ENCODE data around the gene TP53TG5. TPM values are rescaled to one million over a fixed set of nuclear protein-coding genes. Genes with fewer than 3 reads are reported as not detected.

The TP53TG5 gene
- total RNA-seq, 4 donors from 2014 or later, result not detected

DNA sequence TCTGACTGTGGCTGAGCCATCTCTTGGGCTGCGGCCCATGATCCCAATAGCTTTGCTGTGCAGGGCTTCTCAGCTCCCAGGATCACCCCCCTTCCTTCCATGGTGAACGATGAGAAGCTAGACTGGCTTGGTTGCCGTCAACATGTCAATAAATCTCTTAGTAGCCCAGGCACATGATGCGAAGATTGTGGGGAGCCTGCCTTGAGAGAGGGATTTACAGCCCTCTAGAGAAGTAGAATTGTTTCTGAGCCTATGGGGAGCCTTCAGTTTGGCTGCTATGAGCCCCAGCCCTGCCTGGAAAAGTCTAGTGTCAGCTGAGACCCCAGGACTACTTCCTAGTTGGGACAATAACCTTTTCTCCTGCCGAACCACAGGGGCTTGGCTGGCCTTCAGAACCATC is 34.5 kb upstream of the TP53TG5 start:
- TF ChIP-seq POLR2A (IDR thresholded peaks at IDR 0.05) (no peak), CTCF (IDR thresholded peaks at IDR 0.05) (no peak)
- no peak overlapping the region for H3K4me3 ChIP-seq (ENCODE audit: low read depth, poor library complexity, severe bottlenecking)
- intact Hi-C loops (cut with DNase I; ENCODE audit: low total_unique reads), result no loop called here
- no peak for DNase-seq (ENCODE audit: low spot score in 2 of 2)
- 64% methylated on average over 5 of the region's 5 CpGs for WGBS, 2 donors

- DNase-seq (ENCODE audit: low spot score in 2 of 2), result no peak
- TF ChIP-seq CTCF (IDR thresholded peaks at IDR 0.05), result no peak
- no peak for TF ChIP-seq POLR2A (IDR thresholded peaks at IDR 0.05)
- no peak overlapping the region for H3K4me3 ChIP-seq (ENCODE audit: low read depth, poor library complexity, severe bottlenecking)
- WGBS, 2 donors, result 64 to 76% methylated on average over 8 of the region's 8 CpGs
- intact Hi-C loops (cut with DNase I; ENCODE audit: low total_unique reads), result no loop called here
Measured at GRCh38 chr20:45410887-45411286, 32.8 kb upstream of the TP53TG5 start.

GRCh38 chr20:45409521-45410272 is 31.6 kb upstream of the TP53TG5 start:
- H3K4me3 ChIP-seq (ENCODE audit: low read depth, poor library complexity, severe bottlenecking), result no peak overlapping the region
- intact Hi-C loops (cut with DNase I; ENCODE audit: low total_unique reads), result no loop called here
- TF ChIP-seq CTCF (IDR thresholded peaks at IDR 0.05) (no peak), POLR2A (IDR thresholded peaks at IDR 0.05) (no peak)
- DNase-seq (ENCODE audit: low spot score in 2 of 2), result no peak
- 88 to 94% methylated on average over 7 of the region's 7 CpGs for WGBS, 2 donors

DNA sequence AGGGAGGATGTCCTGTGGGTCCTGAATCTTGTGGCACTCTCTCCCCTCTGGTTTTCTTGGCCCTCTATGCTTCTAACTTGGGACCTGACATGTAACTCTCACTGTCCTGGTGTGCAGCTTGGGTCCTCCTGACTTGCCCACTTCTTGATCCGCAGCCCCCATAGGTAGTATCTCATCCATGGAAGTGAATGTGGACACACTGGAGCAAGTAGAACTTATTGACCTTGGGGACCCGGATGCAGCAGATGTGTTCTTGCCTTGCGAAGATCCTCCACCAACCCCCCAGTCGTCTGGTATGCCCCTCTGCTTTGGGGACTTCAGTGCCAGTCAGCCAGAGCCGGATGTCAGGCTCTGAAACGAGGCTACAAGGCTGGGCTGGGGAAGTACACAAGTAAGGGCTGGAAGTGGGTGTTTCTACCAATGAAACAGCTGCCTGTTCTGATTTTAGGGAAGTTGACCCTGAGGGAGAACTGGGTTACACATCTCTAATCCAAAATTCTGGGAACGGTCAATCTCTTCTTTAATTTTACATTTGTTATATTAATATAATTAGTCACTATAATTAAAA is 30.6 kb upstream of the TP53TG5 start:
- WGBS, 2 donors, result 79 to 87% methylated on average over 7 of the region's 7 CpGs
- H3K4me3 ChIP-seq (ENCODE audit: low read depth, poor library complexity, severe bottlenecking), result no peak overlapping the region
- DNase-seq (ENCODE audit: low spot score in 2 of 2), result no peak
- intact Hi-C loops (cut with DNase I; ENCODE audit: low total_unique reads), result no loop called here
- TF ChIP-seq POLR2A (IDR thresholded peaks at IDR 0.05) (no peak), CTCF (IDR thresholded peaks at IDR 0.05) (no peak)

GRCh38 chr20:45407783-45408645 is 29.9 kb upstream of the TP53TG5 start, which contains the start of gene DBNDD2:
Gene DBNDD2 (plus strand): TSS chr20:45408289. CDS start chr20:45408468, 179 bp downstream.
- intact Hi-C loops (cut with DNase I; ENCODE audit: low total_unique reads), result no loop called here
- no peak for DNase-seq (ENCODE audit: low spot score in 2 of 2)
- H3K4me3 ChIP-seq (ENCODE audit: low read depth, poor library complexity, severe bottlenecking), result peak within 1 kb of the TSS; percentile 57
- 82 to 84% methylated on average over 21 of the region's 21 CpGs for WGBS, 2 donors
- TF ChIP-seq POLR2A (IDR thresholded peaks at IDR 0.05), result no peak
- no peak for TF ChIP-seq CTCF (IDR thresholded peaks at IDR 0.05)

Data from lower leg skin (tissue), 4 donors.